Activated effector memory CD4-positive, alpha-beta T cell treated with anti-CD3 and anti-CD28 coated beads, Interleukin-2, amount 50 U/mL, for 16 hours (primary cell): ENCODE results near the gene AKNA.

Source experiments
- DNase-seq: peaks from one replicate; pipeline ENCODE4 v3.0.0-alpha.2; 2020

AKNA gene

GRCh38 chr9:114315723-114316363 is 71.9 kb downstream of the AKNA start:
- DNase-seq = peak; percentile 34

DNA sequence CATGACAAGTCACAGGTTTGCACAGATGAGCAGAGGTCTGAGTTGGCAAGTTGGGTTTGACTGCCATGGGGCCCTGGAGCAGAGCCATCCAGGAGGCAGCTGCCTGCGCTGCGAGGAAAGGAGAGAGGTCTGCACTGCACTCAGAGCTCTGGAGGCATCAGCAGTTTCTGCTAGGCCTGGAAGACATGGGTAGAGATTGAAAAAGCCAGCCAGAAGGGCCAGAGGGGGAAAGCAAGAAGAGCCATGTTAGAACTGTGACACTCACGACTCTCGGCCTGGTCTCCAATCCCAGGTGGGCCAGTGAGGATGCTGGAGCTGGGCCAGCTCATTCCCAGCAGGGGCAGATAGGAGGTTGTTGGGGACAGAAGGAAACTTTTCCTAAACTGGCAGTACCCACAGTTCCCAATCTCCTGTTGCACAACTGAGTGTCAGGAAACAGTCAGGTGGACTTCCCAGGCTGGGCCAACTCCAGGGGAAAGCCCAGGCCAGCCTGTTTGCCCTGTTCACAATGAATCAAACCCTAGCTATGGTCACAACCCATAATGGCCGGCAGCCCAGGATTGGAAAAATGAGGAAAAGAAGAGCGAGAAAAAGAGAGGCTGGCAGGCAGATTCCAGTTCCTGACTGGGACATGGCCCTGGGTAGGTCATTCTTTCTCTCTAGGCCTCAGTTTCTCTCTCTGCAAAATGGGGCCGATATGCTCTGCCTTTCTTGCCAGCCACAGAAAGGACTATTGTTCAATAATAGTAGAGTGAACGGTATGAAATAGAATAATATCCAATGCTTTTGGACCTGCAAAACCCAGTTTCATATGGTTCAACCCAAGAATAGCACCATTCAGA is 72.7 kb downstream of the AKNA start:
- DNase-seq = peak; percentile 46

DNA sequence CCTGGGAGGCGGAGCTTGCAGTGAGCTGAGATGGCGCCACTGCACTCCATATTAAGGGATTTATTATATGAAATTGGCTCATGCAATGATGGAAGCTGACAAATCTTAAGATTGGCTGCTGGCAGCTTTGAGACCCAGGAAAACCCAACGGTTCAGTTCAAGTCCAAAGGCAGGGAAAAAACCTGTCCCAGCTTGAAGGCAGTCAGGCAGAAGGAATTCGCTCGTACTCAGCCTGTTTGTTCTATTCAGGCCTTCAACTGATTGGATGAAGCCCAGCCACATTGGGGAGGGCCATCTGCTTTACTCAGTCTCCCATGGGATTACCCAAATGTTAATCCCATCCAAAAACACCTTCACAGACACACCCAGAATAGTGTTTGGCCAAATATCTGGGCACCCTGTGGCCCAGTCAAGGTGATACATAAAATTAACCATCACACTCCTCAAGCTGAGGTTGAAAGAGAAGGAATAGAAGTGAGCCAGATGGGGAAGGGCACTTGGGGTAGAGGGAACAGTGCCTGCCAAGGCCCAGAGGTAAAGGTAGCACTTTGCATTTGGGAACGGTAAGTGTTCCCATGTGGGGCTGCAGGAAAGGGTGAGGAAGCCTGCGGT is 73.4 kb downstream of the AKNA start:
- peak; percentile 31 for DNase-seq

- DNase-seq = peak; percentile 6
These were observed 74.6 kb downstream of the AKNA start for GRCh38 chr9:114313186-114313585.

DNA sequence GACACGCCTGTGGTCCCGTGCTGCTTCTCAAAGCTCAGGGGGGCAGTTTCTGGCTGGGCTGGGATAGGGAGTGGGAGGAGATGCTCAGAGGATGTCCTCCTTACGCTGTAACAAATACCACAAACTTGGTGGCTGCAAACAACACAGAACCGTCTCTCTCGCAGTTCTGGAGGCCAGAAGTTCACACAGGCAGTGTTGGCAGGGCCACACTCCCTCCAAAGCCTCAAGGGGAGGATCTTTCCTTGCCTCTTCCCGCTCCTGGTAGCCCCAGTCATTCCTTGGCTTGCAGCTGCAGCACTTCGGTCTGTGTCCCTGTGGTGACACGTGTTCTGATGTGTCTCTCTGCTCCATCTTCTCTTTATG is 75.3 kb downstream of the AKNA start:
- DNase-seq = peak; percentile 2

GRCh38 chr9:114311571-114312512 is 75.9 kb downstream of the AKNA start:
- peak; percentile 42 for DNase-seq

- peak; percentile 31 for DNase-seq
These were observed 77.0 kb downstream of the AKNA start for GRCh38 chr9:114310471-114311450.

- DNase-seq = peak; percentile 24
These were observed 78.7 kb downstream of the AKNA start for GRCh38 chr9:114309096-114309495.

- DNase-seq = peak; percentile 41
These were observed 79.3 kb downstream of the AKNA start for GRCh38 chr9:114308361-114308950.

DNA sequence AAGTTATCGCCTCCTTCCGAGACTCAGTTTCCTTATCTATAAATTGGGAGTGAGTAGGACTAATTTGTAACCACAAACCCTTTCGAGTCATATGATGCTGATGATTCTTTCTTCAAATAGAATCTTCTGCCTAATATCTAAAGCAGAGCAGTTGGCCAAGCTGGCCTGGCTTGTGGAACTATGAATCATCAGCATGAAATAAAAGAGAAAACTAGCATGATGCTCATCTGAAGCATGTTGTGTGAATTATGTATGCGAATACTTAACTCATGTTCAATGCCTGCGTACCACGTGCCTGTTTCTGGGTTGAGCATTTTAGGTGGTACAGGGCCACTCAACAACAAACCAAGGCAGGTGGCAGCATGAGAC is 79.9 kb downstream of the AKNA start:
- DNase-seq = no peak

DNA sequence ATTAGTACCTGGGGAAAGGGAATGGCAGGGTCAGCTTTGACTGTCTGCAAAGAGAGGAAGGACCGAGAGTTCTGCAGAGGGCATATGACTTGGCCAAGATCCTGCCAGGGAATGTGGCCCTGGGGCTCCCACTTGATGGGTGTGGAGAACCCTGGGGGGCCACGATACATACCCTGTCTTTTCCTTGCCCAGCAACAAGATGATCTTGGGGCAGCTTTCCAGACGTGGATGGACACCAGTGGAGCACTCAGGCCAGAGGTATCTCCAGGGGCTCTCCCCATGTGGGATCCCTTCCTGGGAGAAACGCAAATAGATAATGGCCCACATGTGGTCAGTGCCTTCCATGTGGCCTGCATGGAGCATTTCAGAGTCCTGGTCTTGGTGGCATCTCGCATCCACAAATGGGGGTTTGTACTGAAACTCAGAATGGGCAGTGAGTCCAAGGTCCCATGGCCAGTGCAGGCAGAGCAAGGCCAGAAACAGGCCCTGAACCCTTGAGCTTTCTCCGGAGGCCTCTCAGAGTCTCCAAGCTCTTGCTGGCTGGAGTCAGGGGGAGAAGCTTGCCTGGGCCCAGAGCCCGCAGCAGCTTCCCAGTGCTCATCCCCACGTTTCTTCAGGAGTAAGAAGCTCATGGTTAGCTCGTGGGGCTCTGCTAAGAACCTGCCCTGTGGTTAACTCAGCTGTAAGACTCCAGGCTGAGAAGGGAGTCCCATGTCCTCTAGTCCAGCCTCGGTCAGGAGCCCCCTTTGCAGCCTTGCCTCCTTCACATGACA is 83.2 kb downstream of the AKNA start:
- DNase-seq = peak; percentile 50

DNA sequence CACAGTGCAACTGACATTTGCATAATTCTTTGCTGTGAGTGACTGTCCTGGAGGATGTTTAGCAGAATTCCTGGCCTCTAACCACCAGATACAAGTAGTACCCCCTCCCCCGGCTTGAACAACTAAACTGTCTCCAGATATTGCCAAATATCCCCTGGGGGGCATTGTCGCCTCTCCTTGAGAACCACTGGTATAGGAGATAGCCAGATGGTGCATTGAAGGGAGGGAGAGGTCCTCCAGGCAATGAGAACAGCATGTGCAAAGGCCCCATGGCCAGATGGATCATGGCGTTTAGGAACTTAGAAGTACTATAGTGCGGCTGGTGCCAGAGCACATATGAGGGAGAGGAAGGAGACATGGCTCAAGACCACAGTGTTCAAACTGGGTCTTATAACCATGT is 83.8 kb downstream of the AKNA start:
- DNase-seq = peak; percentile 13

- peak; percentile 16 for DNase-seq
These were observed 84.2 kb downstream of the AKNA start for GRCh38 chr9:114303571-114303970.

DNA sequence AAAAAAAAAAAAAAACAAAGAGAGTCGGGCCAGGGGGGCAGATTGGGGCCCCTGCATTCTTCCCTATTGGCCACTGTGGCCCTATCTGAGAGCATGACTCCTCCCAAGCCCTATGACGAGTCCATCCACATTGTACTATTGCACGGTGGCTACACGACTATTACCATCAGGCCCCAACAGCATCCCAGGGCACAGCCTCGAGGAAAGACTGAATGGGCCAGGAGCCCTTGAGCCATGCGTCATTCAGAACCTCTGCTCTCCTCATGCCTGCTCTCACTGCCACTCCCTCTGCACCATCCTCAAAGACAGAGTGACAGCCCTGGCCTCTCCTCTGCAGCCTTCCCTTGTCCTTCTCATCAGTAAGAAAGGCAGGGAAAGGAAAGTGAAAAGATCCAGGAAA is 85.1 kb downstream of the AKNA start:
- DNase-seq = peak; percentile 16

- DNase-seq = peak; percentile 30
These were observed 85.8 kb downstream of the AKNA start for GRCh38 chr9:114301798-114302565.

DNA sequence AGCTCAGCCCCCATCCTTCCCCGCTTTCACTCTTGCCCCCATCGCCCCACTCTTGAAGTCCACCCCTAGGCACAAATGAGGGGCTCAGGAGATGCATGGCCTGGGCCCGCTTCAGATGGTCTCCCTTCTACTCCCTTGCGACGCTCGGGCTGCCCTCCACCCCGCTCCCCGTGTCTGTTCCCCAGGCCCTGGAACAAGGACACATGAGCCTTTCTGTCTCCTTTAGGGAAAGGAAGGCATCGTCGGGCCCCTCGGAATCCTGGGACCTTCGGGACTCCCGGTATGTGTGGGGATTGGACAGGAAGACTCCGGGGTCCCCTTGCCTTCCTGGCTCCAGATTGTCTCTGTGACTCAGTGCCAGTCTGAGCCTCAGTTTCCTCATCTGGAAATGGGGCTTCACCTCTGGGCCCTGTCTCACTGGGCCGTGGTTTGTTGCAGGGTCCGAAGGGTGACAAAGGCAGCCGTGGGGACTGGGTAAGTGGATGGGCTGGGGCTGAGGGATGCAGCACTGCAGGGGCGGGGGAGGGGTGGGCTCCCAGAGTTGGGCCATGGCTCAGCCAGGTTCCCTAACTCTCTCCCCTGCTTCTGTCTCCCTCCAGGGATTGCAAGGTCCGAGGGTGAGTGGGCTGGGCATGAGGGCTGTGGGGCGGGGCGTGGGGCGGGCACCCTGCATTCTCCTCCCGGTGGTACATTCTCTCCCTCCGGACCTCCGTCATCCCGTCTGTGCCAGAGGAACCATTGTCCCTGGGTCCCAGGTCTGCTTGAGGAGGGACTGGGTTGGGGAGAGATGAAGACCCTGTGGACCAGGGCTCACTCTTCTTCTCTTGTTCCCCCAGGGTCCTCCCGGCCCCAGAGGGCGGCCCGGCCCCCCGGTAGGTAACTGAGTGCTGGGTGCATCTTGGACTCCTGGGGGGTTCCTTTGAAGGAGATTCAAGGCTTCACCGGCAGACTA is 86.7 kb downstream of the AKNA start:
- DNase-seq = peak; percentile 36

DNA sequence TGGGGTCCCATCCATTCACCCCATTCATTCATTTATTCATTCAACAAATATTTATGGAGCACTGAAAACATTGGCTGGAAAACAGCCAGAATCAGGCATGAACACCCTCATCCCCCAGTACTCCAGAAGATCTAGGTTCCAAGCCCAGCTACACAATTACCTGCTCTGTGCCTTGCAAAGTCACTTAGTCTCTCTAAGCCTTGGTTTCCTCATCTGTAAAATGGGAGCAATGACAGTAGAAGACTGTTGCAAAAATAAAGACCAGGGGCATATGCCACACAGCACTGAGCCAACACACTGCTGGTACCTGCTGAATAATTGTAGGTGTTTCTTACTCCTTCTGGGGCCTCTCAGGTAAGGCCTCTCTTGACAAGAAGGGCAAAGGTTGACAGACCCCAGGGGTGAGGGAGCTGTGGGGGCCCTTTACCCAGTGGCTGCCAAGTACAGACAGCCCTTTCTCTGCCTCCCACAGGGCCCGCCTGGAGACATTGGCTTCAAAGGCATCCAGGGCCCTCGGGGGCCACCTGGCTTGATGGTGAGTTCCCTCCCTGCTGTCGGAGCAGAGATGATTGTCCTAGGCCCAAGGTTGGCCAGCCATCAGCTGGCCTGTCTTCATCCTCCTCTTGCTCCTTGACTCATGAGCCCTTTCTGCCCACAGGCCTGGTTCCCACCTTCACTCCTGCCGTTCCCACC is 87.5 kb downstream of the AKNA start:
- DNase-seq = peak; percentile 44
